Tibial nerve (tissue), 4 donors: ENCODE results near the gene GABRG3.

Source experiments
- EP300 ChIP-seq, 2 donors: sonication (generic); formaldehyde crosslinking; IDR thresholded peaks; one replicate each; pipeline ENCODE4 v1.6.1; 2017; ENCODE audit warnings: antibody characterized with exemption in 2 of 2, mild to moderate bottlenecking in 1 of 2
- POLR2A ChIP-seq, 2 donors: fragments of 450-650 bp; IDR thresholded peaks; one replicate each; pipeline ENCODE4 v1.6.1; 2017; ENCODE audit warnings: antibody characterized with exemption in 2 of 2, mild to moderate bottlenecking in 2 of 2, moderate library complexity in 2 of 2
- TF ChIP-seq, protein P1 (sequence below), 5 experiments: fragments of 200-600 bp in 3 of 5; fragments of 450-650 bp in 2 of 5; sonication (generic) in 3 of 5; IDR thresholded peaks; one replicate each; pipeline ENCODE4 v1.5.1; 2016 to 2019; ENCODE audit warnings: antibody characterized with exemption in 5 of 5, mild to moderate bottlenecking in 3 of 5, moderate library complexity in 2 of 5

DNA sequence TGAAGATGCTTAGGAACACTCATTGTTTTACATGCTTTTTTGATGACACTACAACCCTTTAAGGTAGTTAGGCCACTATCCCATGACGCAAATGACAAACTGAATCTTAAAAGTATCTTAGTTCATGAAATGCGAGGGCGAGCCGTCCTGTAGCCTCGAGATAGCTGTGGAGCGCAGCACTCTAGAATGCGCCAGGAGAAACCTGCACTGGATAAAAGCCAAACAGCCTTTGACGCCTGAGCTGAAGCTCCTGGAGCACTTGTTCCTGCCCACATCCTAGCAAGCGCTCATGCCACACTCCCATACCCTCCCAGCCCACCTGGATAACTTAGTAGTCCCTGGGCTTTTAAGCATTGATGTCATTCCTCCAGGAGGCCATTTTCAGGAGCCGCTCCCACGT is 516.9 kb downstream of the GABRG3 start:
- TF ChIP-seq, protein P1, sequence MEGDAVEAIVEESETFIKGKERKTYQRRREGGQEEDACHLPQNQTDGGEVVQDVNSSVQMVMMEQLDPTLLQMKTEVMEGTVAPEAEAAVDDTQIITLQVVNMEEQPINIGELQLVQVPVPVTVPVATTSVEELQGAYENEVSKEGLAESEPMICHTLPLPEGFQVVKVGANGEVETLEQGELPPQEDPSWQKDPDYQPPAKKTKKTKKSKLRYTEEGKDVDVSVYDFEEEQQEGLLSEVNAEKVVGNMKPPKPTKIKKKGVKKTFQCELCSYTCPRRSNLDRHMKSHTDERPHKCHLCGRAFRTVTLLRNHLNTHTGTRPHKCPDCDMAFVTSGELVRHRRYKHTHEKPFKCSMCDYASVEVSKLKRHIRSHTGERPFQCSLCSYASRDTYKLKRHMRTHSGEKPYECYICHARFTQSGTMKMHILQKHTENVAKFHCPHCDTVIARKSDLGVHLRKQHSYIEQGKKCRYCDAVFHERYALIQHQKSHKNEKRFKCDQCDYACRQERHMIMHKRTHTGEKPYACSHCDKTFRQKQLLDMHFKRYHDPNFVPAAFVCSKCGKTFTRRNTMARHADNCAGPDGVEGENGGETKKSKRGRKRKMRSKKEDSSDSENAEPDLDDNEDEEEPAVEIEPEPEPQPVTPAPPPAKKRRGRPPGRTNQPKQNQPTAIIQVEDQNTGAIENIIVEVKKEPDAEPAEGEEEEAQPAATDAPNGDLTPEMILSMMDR (IDR thresholded peaks at IDR 0.05) = no peak
- TF ChIP-seq EP300 (IDR thresholded peaks at IDR 0.05) (no peak), POLR2A (IDR thresholded peaks at IDR 0.05) (no peak)
